HepG2 (cell line): ENCODE measurements around the gene MAPK14. TPM values are rescaled to one million over a fixed set of nuclear protein-coding genes. Genes with fewer than 3 reads are reported as not detected.
A peak's percentile ranks its signal among the peaks of the same experiment; 100 is the strongest.

Experiments
- BORCS8-MEF2B ChIP-seq: sonication (generic); formaldehyde crosslinking; IDR thresholded peaks from 2 replicates; pipeline ENCODE4 v1.8.0; 2022; ENCODE audit warnings: mild to moderate bottlenecking, missing genetic modification reagents
- GATAD2A ChIP-seq: IDR thresholded peaks from 2 replicates; pipeline ENCODE4 v1.6.1; 2016
- IRX3 ChIP-seq: sonication (generic); formaldehyde crosslinking; IDR thresholded peaks from 2 replicates; pipeline ENCODE4 v1.8.1; 2023; ENCODE audit warnings: mild to moderate bottlenecking, low read depth, missing genetic modification reagents, borderline replicate concordance
- MEIS2 ChIP-seq: sonication (generic); formaldehyde crosslinking; IDR thresholded peaks from 2 replicates; pipeline ENCODE4 v1.9.0; 2021; ENCODE audit warnings: mild to moderate bottlenecking, missing genetic modification reagents
- NFIC ChIP-seq: IDR thresholded peaks from 2 replicates; pipeline ENCODE4 v1.6.1; 2012; ENCODE audit warnings: mild to moderate bottlenecking, low read length, inconsistent platforms
- PCBP1 ChIP-seq: fragments of 200-400 bp; formaldehyde crosslinking; IDR thresholded peaks from 2 replicates; pipeline ENCODE4 v1.6.1; 2017; ENCODE audit warnings: mild to moderate bottlenecking, low read depth, low read length, borderline replicate concordance
- TFDP1 ChIP-seq: IDR thresholded peaks from 2 replicates; pipeline ENCODE4 v1.6.1; 2016; ENCODE audit warnings: missing compliant biosample characterization, missing genetic modification reagents, borderline replicate concordance
- U2AF2 ChIP-seq: fragments of 200-400 bp; formaldehyde crosslinking; IDR thresholded peaks from 2 replicates; pipeline ENCODE4 v1.6.1; 2017; ENCODE audit warnings: low read depth, mild to moderate bottlenecking, low read length
- ZBTB33 ChIP-seq: sonication (generic); formaldehyde crosslinking; IDR thresholded peaks from 2 replicates; pipeline ENCODE4 v1.4.0; 2020; ENCODE audit warnings: missing genetic modification reagents
- ZNF142 ChIP-seq: sonication (generic); formaldehyde crosslinking; IDR thresholded peaks from 2 replicates; pipeline ENCODE4 v1.4.0; 2020; ENCODE audit warnings: missing genetic modification reagents
- ZNF160 ChIP-seq: sonication (generic); formaldehyde crosslinking; IDR thresholded peaks from 2 replicates; pipeline ENCODE4 v1.8.0; 2022; ENCODE audit warnings: mild to moderate bottlenecking, inconsistent platforms, missing genetic modification reagents
- ZNF263 ChIP-seq: sonication (generic); formaldehyde crosslinking; IDR thresholded peaks from 2 replicates; pipeline ENCODE4 v1.4.0; 2020; ENCODE audit warnings: missing genetic modification reagents
- ZNF276 ChIP-seq: sonication (generic); formaldehyde crosslinking; IDR thresholded peaks from 2 replicates; pipeline ENCODE4 v1.4.0; 2020; ENCODE audit warnings: mild to moderate bottlenecking, low read depth, missing genetic modification reagents
- ZNF543 ChIP-seq: sonication (generic); formaldehyde crosslinking; IDR thresholded peaks from 2 replicates; pipeline ENCODE4 v1.4.0; 2020; ENCODE audit warnings: mild to moderate bottlenecking, missing genetic modification reagents
- ZNF546 ChIP-seq: sonication (generic); formaldehyde crosslinking; conservative IDR thresholded peaks from 2 replicates; pipeline ENCODE4 v1.8.1; 2023; ENCODE audit warnings: mild to moderate bottlenecking, missing genetic modification reagents
- ZNF580 ChIP-seq: IDR thresholded peaks from 2 replicates; pipeline ENCODE4 v1.6.1; 2016; ENCODE audit warnings: low read depth, borderline replicate concordance
- ZNF724P ChIP-seq: sonication (generic); formaldehyde crosslinking; IDR thresholded peaks from 2 replicates; pipeline ENCODE4 v1.8.0; 2022; ENCODE audit warnings: missing genetic modification reagents, borderline replicate concordance
- polyA plus RNA-seq, 8 experiments: library from polyadenylated mRNA; depleted of rRNA in 3 of 8; stranded (reverse) in 7 of 8; unstranded in 1 of 8; fragments of >200 nt; fragmentation: Illumina TruSeq in 4 of 8; extraction: Trizol in 4 of 8; gene quantifications; 2 replicates each; pipeline versions ENCODE4 v1.2.1 to v1.2.3, GENCODE V29; 2011 to 2016; ENCODE audit warnings: low read depth in 4 of 8, missing spikeins in 1 of 8, mixed read lengths in 1 of 8; ENCODE audit not compliant: insufficient read depth in 1 of 8
- total RNA-seq, 5 experiments: library from RNA; depleted of rRNA; stranded (reverse); fragments of >200 nt; fragmentation: Illumina TruSeq; extraction: Trizol; gene quantifications; 2 replicates each; pipeline ENCODE4 v1.2.3, GENCODE V29; 2016; ENCODE audit warnings: low read depth in 1 of 5

MAPK14 gene
- total and polyA plus RNA-seq, 2 of the 13 experiments (the other 11 are each of a cell fraction or from before 2014, with no cell fraction given), result 66.3 to 67.3 TPM

GRCh38 chr6:36130667-36131510 is 103.3 kb downstream of the MAPK14 start (continued):
- no peak for TF ChIP-seq ZBTB33 (CRISPR knock-in tag)
- TF ChIP-seq BORCS8-MEF2B (CRISPR knock-in tag), result peak; percentile 94
- TF ChIP-seq TFDP1, result peak; percentile 46; the same call in 1 of the 2 replicates
- TF ChIP-seq ZNF543 (CRISPR knock-in tag), result peak; percentile 70
- TF ChIP-seq GATAD2A (CRISPR knock-in tag), result peak; percentile 28
- peak; percentile 18; the same call in 1 of the 2 replicates for TF ChIP-seq ZNF160
- TF ChIP-seq ZNF142 (CRISPR knock-in tag), result peak; percentile 69
- no peak for TF ChIP-seq ZNF263 (CRISPR knock-in tag)
- TF ChIP-seq PCBP1, result peak; percentile 88
- TF ChIP-seq NFIC, result no peak
- TF ChIP-seq IRX3, result peak; percentile 77; the same call in 1 of the 2 replicates
- no peak; the same call in 1 of the 2 replicates for TF ChIP-seq ZNF276
- TF ChIP-seq ZNF546 (CRISPR knock-in tag), result peak; percentile 60; the same call in 1 of the 2 replicates
- TF ChIP-seq ZNF580, result peak; percentile 16; the same call in 1 of the 2 replicates
- TF ChIP-seq MEIS2 (CRISPR knock-in tag), result no peak
- TF ChIP-seq U2AF2, result no peak
- peak; percentile 77; the same call in 1 of the 2 replicates for TF ChIP-seq ZNF724P (CRISPR knock-in tag)
